ENCODE data around the gene PTMA. TPM values are rescaled to one million over a fixed set of nuclear protein-coding genes. Genes with fewer than 3 reads are reported as not detected.

Gene PTMA
- total and polyA plus RNA-seq, 2 of the 4 experiments (the other 2 are of a cell fraction), result 380 to 742 TPM

GRCh38 chr2:231708773-231709635, 679 bp downstream of the PTMA start (continued):
- no peak for TF ChIP-seq RCOR1 (IDR thresholded peaks at IDR 0.05; ENCODE audit: insufficient replicate concordance, low read length)
- peak; percentile 28; the same call in 1 of the 2 replicates for TF ChIP-seq MXI1 (IDR thresholded peaks at IDR 0.05; ENCODE audit: borderline replicate concordance, low read depth, low read length)
- no peak for TF ChIP-seq NFE2L2 (IDR thresholded peaks at IDR 0.05; ENCODE audit: low read depth, low read length)

GRCh38 chr2:231709636-231709980, 1.3 kb downstream of the PTMA start:
- POLR2A ChIA-PET (ENCODE audit: unreplicated experiment), result no interaction called here
- H3K27me3 ChIP-seq (ENCODE audit: control insufficient read depth, insufficient read depth, low read length), result no peaks in the 10 kb centered on the region
- peak overlapping the region; percentile 61 for H3K9ac ChIP-seq (ENCODE audit: low read depth, low read length)
- H3K9me1 ChIP-seq (ENCODE audit: insufficient read depth, low read length), result peaks cover 5% of the 10 kb centered on the region; the same call in 1 of the 2 replicates
- H4K5ac ChIP-seq (ENCODE audit: low read depth, low read length), result no peak overlapping the region
- H2AK5ac ChIP-seq (ENCODE audit: low read depth, low read length), result peak overlapping the region; percentile 38; the same call in 1 of the 2 replicates
- H2BK120ac ChIP-seq (ENCODE audit: low read depth, low read length), result 0 out of 2 replicates have a peak overlapping the region, but pooled peaks have one; percentile 25
- H3K18ac ChIP-seq (ENCODE audit: low read depth, low read length), result no peak overlapping the region
- in situ Hi-C loops (cut with MboI; ENCODE audit: low sequenced_read_pairs), result no loop called here
- H4K8ac ChIP-seq (ENCODE audit: low read depth in 2 of 2, low read length in 2 of 2), result no peak overlapping the region; a peak in 1 of 4 replicates
- H3K36me3 ChIP-seq (ENCODE audit: control insufficient read depth, insufficient read depth, low read length), result peaks cover 18% of the 10 kb centered on the region
- peaks cover 6 to 33% of the 10 kb centered on the region in 2 experiments for H3K79me1 ChIP-seq (ENCODE audit: low read depth in 1 of 2, low read length in 2 of 2)
- peak overlapping the region; percentile 77 for H3K4ac ChIP-seq (ENCODE audit: low read depth, low read length)
- peak overlapping the region; percentile 86 for H3K27ac ChIP-seq (ENCODE audit: insufficient read depth, low read length)
- H4K20me1 ChIP-seq (ENCODE audit: insufficient read depth, low read length), result peaks cover 54% of the 10 kb centered on the region
- H3K4me1 ChIP-seq (ENCODE audit: control insufficient read depth, insufficient read depth, low read length), result peaks cover 12% of the 10 kb centered on the region
- H3K9me3 ChIP-seq (ENCODE audit: control insufficient read depth, insufficient read depth, low read length), result no peaks in the 10 kb centered on the region
- H2BK5ac ChIP-seq (ENCODE audit: low read depth, low read length, poor library complexity, severe bottlenecking), result peak overlapping the region; percentile 71
- dilution Hi-C loops (cut with HindIII; ENCODE audit: low sequenced_read_pairs, unreplicated experiment), result no loop called here
- peak overlapping the region; percentile 93 for H2AK9ac ChIP-seq (replicated peaks; ENCODE audit: low read depth, low read length, poor library complexity)
- whole genome bisulfite sequencing, 2 experiments (ENCODE audit: extremely low coverage in 2 of 2, insufficient read length in 1 of 2), result 1% methylated on average over 24 of the region's 33 CpGs; no CpG with 5 or more reads in 1 of the 2 experiments
- H4K91ac ChIP-seq (ENCODE audit: insufficient read depth, low read depth, low read length), result peak overlapping the region; percentile 47
- H3K4me3 ChIP-seq (ENCODE audit: insufficient read depth, low read depth, low read length), result peak overlapping the region; percentile 89
- ATAC-seq (ENCODE audit: low read depth) (no peak), DNase-seq (no peak)
- intact Hi-C loops (cut with micrococcal nuclease), result no loop called here
- no peak overlapping the region for H2BK15ac ChIP-seq (ENCODE audit: low read depth, low read length)
- H2BK20ac ChIP-seq (ENCODE audit: low read depth, low read length), result no peak overlapping the region
- peak overlapping the region; percentile 83 for H3K23ac ChIP-seq (ENCODE audit: low read depth, low read length)
- peak overlapping the region; percentile 61 for H3K4me2 ChIP-seq (ENCODE audit: low read depth, low read length)
- H3K56ac ChIP-seq (ENCODE audit: extremely low read depth, insufficient read depth, low read length), result peak overlapping the region; percentile 38; the same call in 1 of the 2 replicates
- CTCF ChIA-PET, result interaction anchor here (1.0 kb wide), 1 partner anchor 32 kb away, joined by 6 read pairs; no protein-coding TSS in a partner anchor
- peak overlapping the region; percentile 71 for H2AFZ ChIP-seq (replicated peaks; ENCODE audit: low read length, poor library complexity)
- BruUV-seq (replicated peaks), result no TSS peak
- H3K14ac ChIP-seq (replicated peaks; ENCODE audit: low read depth, low read length), result peak overlapping the region; percentile 77
- TF ChIP-seq RAD21 (IDR thresholded peaks at IDR 0.05; ENCODE audit: low read length) (no peak), CEBPB (IDR thresholded peaks at IDR 0.05; ENCODE audit: low read depth, low read length) (no peak), NFE2L2 (IDR thresholded peaks at IDR 0.05; ENCODE audit: low read depth, low read length) (no peak), RFX5 (IDR thresholded peaks at IDR 0.05; ENCODE audit: low read depth, low read length) (no peak), BHLHE40 (IDR thresholded peaks at IDR 0.05; ENCODE audit: low read depth, low read length) (no peak), CTCF (conservative IDR thresholded peaks at IDR 0.05; ENCODE audit: low read depth, low read length) (no peak), POLR2A (IDR thresholded peaks at IDR 0.05; ENCODE audit: low read depth, low read length) (no peak; the same call in 1 of the 2 replicates), MAFK (IDR thresholded peaks at IDR 0.05; ENCODE audit: low read depth, low read length) (no peak), ELK1 (IDR thresholded peaks at IDR 0.05; ENCODE audit: borderline replicate concordance, low read depth, low read length) (no peak), USF2 (IDR thresholded peaks at IDR 0.05; ENCODE audit: low read depth, low read length) (no peak)

All from IMR-90 (cell line).